Sciatic nerve (tissue), 2 donors: ENCODE measurements around the gene ZFHX2. TPM values are rescaled to one million over a fixed set of nuclear protein-coding genes. Genes with fewer than 3 reads are reported as not detected.

Experiments
- ATAC-seq: fragments of 200-7000 bp; cut with Tn5 transposase; one replicate; pipeline ENCODE4 v1.9.1; 2020; ENCODE audit warnings: mild to moderate bottlenecking, moderate library complexity
- DNase-seq: peaks from one replicate; pipeline ENCODE4 v3.0.0-alpha.2; 2020; ENCODE audit warnings: low spot score
- intact Hi-C: fragments of 100-400 bp; cut with DNase I; formaldehyde crosslinking; loops from one replicate; pipeline ENCODE4 v1.14.2; 2022
- total RNA-seq: library from RNA; stranded (reverse); fragmentation: NEBNext Ultra II Directional; extraction: Animal tissue kit (Norgen Biotek cat#: 25700); gene quantifications from one replicate; pipeline ENCODE4 v1.2.1, GENCODE V29; 2021
- donor health status: DM: no; HTN: no; CAD: no.
- donor health status: DM: no; HTN: no; CAD: no.

The ZFHX2 gene
- total RNA-seq, 1 donor from 2014 or later: 7.4 TPM

- intact Hi-C loops: no loop called here
- DNase-seq: no peak
- no peak for ATAC-seq
Measured at GRCh38 chr14:23494223-23494622, 57.3 kb downstream of the ZFHX2 start.

GRCh38 chr14:23492618-23493272 is 58.8 kb downstream of the ZFHX2 start:
- ATAC-seq (no peak), DNase-seq (no peak)
- intact Hi-C loops: no loop called here

- intact Hi-C loops: no loop called here
- ATAC-seq: no peak
- no peak for DNase-seq
Measured at GRCh38 chr14:23487216-23487615, 64.3 kb downstream of the ZFHX2 start.

- DNase-seq: no peak
- ATAC-seq: no peak
- intact Hi-C loops: no loop called here
Measured at GRCh38 chr14:23486036-23486435, 65.5 kb downstream of the ZFHX2 start.

GRCh38 chr14:23485326-23485725 is 66.2 kb downstream of the ZFHX2 start:
- intact Hi-C loops: no loop called here
- DNase-seq: no peak
- no peak for ATAC-seq

GRCh38 chr14:23483236-23483854 is 68.2 kb downstream of the ZFHX2 start:
- intact Hi-C loops: loop anchor here (5.0 kb wide), 1 partner anchor 79 kb away; no protein-coding TSS in a partner anchor

GRCh38 chr14:23482823-23483148 is 68.8 kb downstream of the ZFHX2 start:
- intact Hi-C loops: loop anchor here (5.0 kb wide), 1 partner anchor 80 kb away; no protein-coding TSS in a partner anchor
- no peak for DNase-seq
- no peak for ATAC-seq

More at GRCh38 chr14:23483236-23483854, 68.2 kb downstream of the ZFHX2 start:
- ATAC-seq (peak; percentile 52), DNase-seq (no peak)

- intact Hi-C loops: loop anchor here (5.0 kb wide), 1 partner anchor 80 kb away; no protein-coding TSS in a partner anchor
- ATAC-seq (no peak), DNase-seq (no peak)
Measured at GRCh38 chr14:23481979-23482822, 69.4 kb downstream of the ZFHX2 start.

- ATAC-seq: no peak
- intact Hi-C loops: loop anchor here (5.0 kb wide), 1 partner anchor 81 kb away; no protein-coding TSS in a partner anchor
- no peak for DNase-seq
Measured at GRCh38 chr14:23481362-23481970, 70.1 kb downstream of the ZFHX2 start.

- intact Hi-C loops: no loop called here
- peak; percentile 64 for ATAC-seq
- peak; percentile 75 for DNase-seq
Measured at GRCh38 chr14:23478109-23478759, 73.3 kb downstream of the ZFHX2 start.

- intact Hi-C loops: no loop called here
- DNase-seq (no peak), ATAC-seq (no peak)
Measured at GRCh38 chr14:23470947-23471346, 80.6 kb downstream of the ZFHX2 start.

Other genes with a start within 250 kb of the ZFHX2 start
- gene PPP1R3E, start 248.9 kb downstream of the ZFHX2 start, total RNA-seq: 24.0 TPM
- gene BCL2L2, start 244.9 kb downstream of the ZFHX2 start, total RNA-seq: 56.5 TPM
- 135 TPM for gene PABPN1, start 230.3 kb downstream of the ZFHX2 start, total RNA-seq
- gene SLC22A17, start 198.9 kb downstream of the ZFHX2 start, total RNA-seq: 67.3 TPM
- gene EFS, start 186.6 kb downstream of the ZFHX2 start, total RNA-seq: 46.6 TPM
- not detected for gene IL25, start 179.0 kb downstream of the ZFHX2 start, total RNA-seq
- gene CMTM5, start 174.7 kb downstream of the ZFHX2 start, total RNA-seq: 75.3 TPM
- not detected for gene MYH6, start 143.5 kb downstream of the ZFHX2 start, total RNA-seq
- 0.18 TPM for gene MYH7, start 116.1 kb downstream of the ZFHX2 start, total RNA-seq
- 41.1 TPM for gene NGDN, start 82.1 kb downstream of the ZFHX2 start, total RNA-seq
- gene THTPA, start 4.5 kb upstream of the ZFHX2 start, total RNA-seq: 19.7 TPM
- 59.6 TPM for gene AP1G2, start 16.0 kb upstream of the ZFHX2 start, total RNA-seq
- gene JPH4, start 27.0 kb upstream of the ZFHX2 start, total RNA-seq: 0.85 TPM
- not detected for gene DHRS2, start 84.6 kb upstream of the ZFHX2 start, total RNA-seq